Measurements from ENCODE around the gene MAGEF1.

Gene MAGEF1

GRCh38 chr3:184711493-184712247 lies at the start of gene MAGEF1:
MAGEF1 (minus strand) TSS chr3:184712064; CDS start chr3:184711821, 243 bp downstream.
- DNase-seq, result peak; percentile 91

GRCh38 chr3:184761075-184761841 lies 49.4 kb upstream of the MAGEF1 start:
- peak; percentile 15 for DNase-seq

GRCh38 chr3:184760337-184761074 lies 48.6 kb upstream of the MAGEF1 start:
- DNase-seq, result no peak

GRCh38 chr3:184759666-184760200 lies 47.9 kb upstream of the MAGEF1 start:
- DNase-seq, result no peak

- DNase-seq, result no peak
Observed at GRCh38 chr3:184758056-184758455, 46.2 kb upstream of the MAGEF1 start.

- DNase-seq, result peak; percentile 28
Observed at GRCh38 chr3:184757022-184757651, 45.3 kb upstream of the MAGEF1 start.

GRCh38 chr3:184756151-184757021 lies 44.5 kb upstream of the MAGEF1 start:
- no peak for DNase-seq

GRCh38 chr3:184755315-184755731 lies 43.5 kb upstream of the MAGEF1 start:
- DNase-seq, result no peak

- DNase-seq, result no peak
Observed at GRCh38 chr3:184752361-184752760, 40.5 kb upstream of the MAGEF1 start.

GRCh38 chr3:184751204-184752040 lies 39.6 kb upstream of the MAGEF1 start:
- no peak for DNase-seq

GRCh38 chr3:184750349-184751083 lies 38.7 kb upstream of the MAGEF1 start:
- no peak for DNase-seq

GRCh38 chr3:184749168-184749744 lies 37.4 kb upstream of the MAGEF1 start:
- DNase-seq, result no peak

- peak; percentile 30 for DNase-seq
Observed at GRCh38 chr3:184748219-184749135, 36.6 kb upstream of the MAGEF1 start.

GRCh38 chr3:184746131-184747120 lies 34.6 kb upstream of the MAGEF1 start:
- DNase-seq, result no peak

- no peak for DNase-seq
Observed at GRCh38 chr3:184745526-184745925, 33.7 kb upstream of the MAGEF1 start.

GRCh38 chr3:184743248-184743647 lies 31.4 kb upstream of the MAGEF1 start:
- no peak for DNase-seq

GRCh38 chr3:184742676-184743135 lies 30.8 kb upstream of the MAGEF1 start:
- no peak for DNase-seq

Data from NCI-H1092 treated with DMSO at 0.1 percent for 48 hours (cell line).